Measurements from ENCODE around the gene ATRAID. TPM values are rescaled to one million over a fixed set of nuclear protein-coding genes. Genes with fewer than 3 reads are reported as not detected.

Gene ATRAID
- total and polyA plus RNA-seq, 2 of the 8 experiments (the other 6 are each of a cell fraction or from before 2014, with no cell fraction given), result 109 to 280 TPM

- H3K9me3 ChIP-seq (ENCODE audit: insufficient read depth in 2 of 2, low read depth in 1 of 2, low read length in 1 of 2), result no peaks in the 10 kb centered on the region
- no peak for TF ChIP-seq BACH1 (IDR thresholded peaks at IDR 0.05; ENCODE audit: low read length)
- no peak for TF ChIP-seq CEBPB (IDR thresholded peaks at IDR 0.05; ENCODE audit: low read depth, low read length)
- no peak for TF ChIP-seq EGR1 (IDR thresholded peaks at IDR 0.05; ENCODE audit: borderline replicate concordance, low read depth, low read length)
- no peak for TF ChIP-seq POLR2AphosphoS5 (IDR thresholded peaks at IDR 0.05; ENCODE audit: low read depth, low read length)
- no peak for TF ChIP-seq MAX (IDR thresholded peaks at IDR 0.05)
- TF ChIP-seq HDAC6 (IDR thresholded peaks at IDR 0.05; ENCODE audit: low read depth, low read length), result no peak
- no peak for TF ChIP-seq TAF1 (IDR thresholded peaks at IDR 0.05; ENCODE audit: low read depth, low read length)
- TF ChIP-seq CBX8 (IDR thresholded peaks at IDR 0.05; ENCODE audit: borderline replicate concordance, low read depth, low read length), result no peak
- TF ChIP-seq PHF8 (conservative IDR thresholded peaks at IDR 0.05; ENCODE audit: low read depth, low read length), result no peak
- no peaks in the 10 kb centered on the region for H3K79me2 ChIP-seq (ENCODE audit: control insufficient read depth in 1 of 2, insufficient read depth in 2 of 2, low read length in 2 of 2)
- H2BK20ac ChIP-seq (ENCODE audit: low read length), result no peak overlapping the region
- H2BK15ac ChIP-seq (ENCODE audit: low read length), result no peak overlapping the region
- ChIA-PET CTCF (ENCODE audit: partially characterized antibody) (no interaction called here), POLR2A (ENCODE audit: partially characterized antibody) (interaction anchor here (1.3 to 29.6 kb wide), 7 partner anchors 9 to 130 kb away, joined by 3 to 835 read pairs (median 8); partner anchors contain the start of genes ATRAID, CAD and SLC5A6)
- no peaks in the 10 kb centered on the region for H3K79me1 ChIP-seq (ENCODE audit: low read depth, low read length)
- H3K27ac ChIP-seq (ENCODE audit: low read depth, low read length), result no peak overlapping the region
- H4K91ac ChIP-seq (replicated peaks; ENCODE audit: insufficient read length, low read length), result no peak overlapping the region
- H3K18ac ChIP-seq (ENCODE audit: extremely low read depth, low read length), result no peak overlapping the region
- no peak overlapping the region for H3K4ac ChIP-seq (replicated peaks; ENCODE audit: insufficient read length, low read depth, low read length)
- no peak overlapping the region for H3K4me3 ChIP-seq (ENCODE audit: extremely low read depth in 1 of 4, insufficient read depth in 2 of 4, low read depth in 3 of 4, low read length in 4 of 4)
- no peak overlapping the region for H2AFZ ChIP-seq (ENCODE audit: low read length)
- no peak overlapping the region for H2AK5ac ChIP-seq (ENCODE audit: low read depth, low read length)
- H3K4me1 ChIP-seq (replicated peaks in 1 of 4; ENCODE audit: control insufficient read depth in 3 of 4, insufficient read depth in 4 of 4, low read length in 3 of 4), result no peaks in the 10 kb centered on the region
- DNase-seq (ENCODE audit: low read depth in 1 of 2, low spot score in 2 of 2), result no peak
- no peak overlapping the region for H3K4me2 ChIP-seq (ENCODE audit: insufficient read depth in 1 of 2, low read depth in 2 of 2, low read length in 2 of 2)
- WGBS, 2 experiments (ENCODE audit: extremely low coverage in 1 of 2, insufficient coverage in 1 of 2, insufficient read length in 1 of 2, insufficient replicate concordance in 2 of 2, low coverage in 1 of 2, low lambda C conversion rate in 2 of 2, missing lambda C conversion rate in 1 of 2), result 93% methylated on average over 2 of the region's 2 CpGs; no CpG with 5 or more reads in 1 of the 2 experiments
- no peak overlapping the region for H2BK5ac ChIP-seq (ENCODE audit: low read depth, low read length)
- H3K36me3 ChIP-seq (ENCODE audit: control insufficient read depth in 2 of 4, insufficient read depth in 4 of 4, low read length in 3 of 4), result peaks cover 47 to 88% (median 76%) of the 10 kb centered on the region in 4 experiments
- no peak overlapping the region for H3K14ac ChIP-seq (ENCODE audit: insufficient read length)
- H3K9ac ChIP-seq (replicated peaks in 1 of 4; ENCODE audit: extremely low read depth in 1 of 4, low read depth in 3 of 4, low read length in 3 of 4), result no peak overlapping the region
- H2BK120ac ChIP-seq (replicated peaks; ENCODE audit: low read depth, low read length), result no peak overlapping the region
- H3K56ac ChIP-seq (replicated peaks; ENCODE audit: insufficient read length, low read depth, low read length), result no peak overlapping the region
- FAIRE-seq, result no peak
- peaks cover 2 to 12% of the 10 kb centered on the region in 2 experiments for H4K20me1 ChIP-seq (replicated peaks in 1 of 2; ENCODE audit: control insufficient read depth in 1 of 2, insufficient read depth in 2 of 2, low read length in 2 of 2)
- no peaks in the 10 kb centered on the region for H3K23me2 ChIP-seq (ENCODE audit: low read depth, low read length)
- H2BK12ac ChIP-seq (ENCODE audit: low read depth, low read length), result no peak overlapping the region
- no peaks in the 10 kb centered on the region for H3K27me3 ChIP-seq (replicated peaks in 1 of 4; ENCODE audit: control insufficient read depth in 3 of 4, extremely low read depth in 1 of 4, insufficient read depth in 3 of 4, low read length in 3 of 4)
- no peak overlapping the region for H4K8ac ChIP-seq (ENCODE audit: extremely low read depth, insufficient read depth, low read length)
- no peak overlapping the region for H4K5ac ChIP-seq (ENCODE audit: insufficient read length, low read depth, low read length)
- no peak overlapping the region for H3K23ac ChIP-seq (ENCODE audit: insufficient read length)
These were observed 15.7 kb downstream of the ATRAID start for GRCh38 chr2:27227501-27227900.

Measured in H1 (cell line).